Activated CD8-positive, alpha-beta memory T cell treated with anti-CD3 and anti-CD28 coated beads, Interleukin-2, amount 50 U/mL, for 24 hours (primary cell): ENCODE measurements around the gene POLR1G.

Source experiments
- DNase-seq: peaks from one replicate; pipeline ENCODE4 v3.0.0-alpha.2; 2020; ENCODE audit errors: extremely low read depth

The POLR1G gene

GRCh38 chr19:45446295-45446694 lies 39.9 kb downstream of the POLR1G start:
- DNase-seq = no peak

- DNase-seq = no peak
Observed at GRCh38 chr19:45446944-45447343, 40.5 kb downstream of the POLR1G start.

- no peak for DNase-seq
Observed at GRCh38 chr19:45448425-45448756, 41.9 kb downstream of the POLR1G start.

GRCh38 chr19:45448887-45449299 lies 42.4 kb downstream of the POLR1G start:
- no peak for DNase-seq

- no peak for DNase-seq
Observed at GRCh38 chr19:45450012-45450333, 43.5 kb downstream of the POLR1G start.

GRCh38 chr19:45451131-45451849 lies 44.8 kb downstream of the POLR1G start:
- DNase-seq = no peak

- no peak for DNase-seq
Observed at GRCh38 chr19:45451850-45452387, 45.5 kb downstream of the POLR1G start.

- no peak for DNase-seq
Observed at GRCh38 chr19:45455707-45456499, 49.5 kb downstream of the POLR1G start.

- no peak for DNase-seq
Observed at GRCh38 chr19:45456500-45456815, 50.0 kb downstream of the POLR1G start.

GRCh38 chr19:45457776-45458175 lies 51.3 kb downstream of the POLR1G start:
- DNase-seq = no peak
